ENCODE results near the gene AGAP1.

AGAP1 gene

DNA sequence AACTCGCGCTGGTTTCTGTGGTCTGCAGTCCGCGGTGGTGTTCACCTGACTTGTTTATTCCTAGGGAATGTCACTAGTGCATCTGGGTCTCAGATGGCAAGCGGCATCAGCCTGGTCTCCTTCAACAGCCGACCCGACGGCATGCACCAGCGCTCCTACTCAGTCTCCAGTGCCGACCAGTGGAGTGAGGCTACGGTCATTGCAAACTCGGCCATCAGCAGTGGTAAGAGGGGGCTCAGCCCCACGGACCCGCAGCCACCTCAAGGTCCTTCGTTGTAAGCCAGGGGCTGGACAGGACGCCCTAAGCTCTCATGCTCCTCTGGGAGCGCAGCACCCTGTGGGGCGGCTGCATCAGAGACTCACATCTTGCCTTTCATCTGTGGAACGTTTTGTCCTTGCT, 436.9 kb downstream of the AGAP1 start:
- DNase-seq (ENCODE audit: low read depth), result no peak
- no peak overlapping the region for H3K4me3 ChIP-seq (ENCODE audit: low read depth, low read length)
- TF ChIP-seq, protein P1, sequence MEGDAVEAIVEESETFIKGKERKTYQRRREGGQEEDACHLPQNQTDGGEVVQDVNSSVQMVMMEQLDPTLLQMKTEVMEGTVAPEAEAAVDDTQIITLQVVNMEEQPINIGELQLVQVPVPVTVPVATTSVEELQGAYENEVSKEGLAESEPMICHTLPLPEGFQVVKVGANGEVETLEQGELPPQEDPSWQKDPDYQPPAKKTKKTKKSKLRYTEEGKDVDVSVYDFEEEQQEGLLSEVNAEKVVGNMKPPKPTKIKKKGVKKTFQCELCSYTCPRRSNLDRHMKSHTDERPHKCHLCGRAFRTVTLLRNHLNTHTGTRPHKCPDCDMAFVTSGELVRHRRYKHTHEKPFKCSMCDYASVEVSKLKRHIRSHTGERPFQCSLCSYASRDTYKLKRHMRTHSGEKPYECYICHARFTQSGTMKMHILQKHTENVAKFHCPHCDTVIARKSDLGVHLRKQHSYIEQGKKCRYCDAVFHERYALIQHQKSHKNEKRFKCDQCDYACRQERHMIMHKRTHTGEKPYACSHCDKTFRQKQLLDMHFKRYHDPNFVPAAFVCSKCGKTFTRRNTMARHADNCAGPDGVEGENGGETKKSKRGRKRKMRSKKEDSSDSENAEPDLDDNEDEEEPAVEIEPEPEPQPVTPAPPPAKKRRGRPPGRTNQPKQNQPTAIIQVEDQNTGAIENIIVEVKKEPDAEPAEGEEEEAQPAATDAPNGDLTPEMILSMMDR (IDR thresholded peaks at IDR 0.05; ENCODE audit: low read depth, low read length, missing control alignments), result no peak

DNA sequence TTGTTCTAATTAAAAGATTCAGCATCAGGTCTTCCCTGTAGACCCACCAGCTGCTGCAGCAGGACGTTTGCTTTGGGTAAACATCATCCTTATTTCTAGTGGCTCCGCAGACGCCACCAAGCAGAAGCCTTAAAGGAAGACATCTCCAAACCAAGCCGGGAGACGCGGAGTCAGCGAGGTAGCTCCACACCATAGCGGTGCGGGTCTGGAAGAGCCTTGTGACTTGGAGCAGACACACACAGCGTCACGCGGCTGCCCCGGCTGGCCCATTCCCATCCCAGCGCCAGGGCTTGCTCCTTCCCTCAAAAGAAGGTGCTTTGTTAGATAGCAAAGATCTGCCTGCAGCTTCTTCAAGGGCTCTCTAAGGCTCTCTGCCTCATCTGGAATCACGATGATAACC, 437.8 kb downstream of the AGAP1 start:
- TF ChIP-seq, protein P1 (IDR thresholded peaks at IDR 0.05; ENCODE audit: low read depth, low read length, missing control alignments), result no peak
- H3K4me3 ChIP-seq (ENCODE audit: low read depth, low read length), result no peak overlapping the region
- DNase-seq (ENCODE audit: low read depth), result no peak

DNA sequence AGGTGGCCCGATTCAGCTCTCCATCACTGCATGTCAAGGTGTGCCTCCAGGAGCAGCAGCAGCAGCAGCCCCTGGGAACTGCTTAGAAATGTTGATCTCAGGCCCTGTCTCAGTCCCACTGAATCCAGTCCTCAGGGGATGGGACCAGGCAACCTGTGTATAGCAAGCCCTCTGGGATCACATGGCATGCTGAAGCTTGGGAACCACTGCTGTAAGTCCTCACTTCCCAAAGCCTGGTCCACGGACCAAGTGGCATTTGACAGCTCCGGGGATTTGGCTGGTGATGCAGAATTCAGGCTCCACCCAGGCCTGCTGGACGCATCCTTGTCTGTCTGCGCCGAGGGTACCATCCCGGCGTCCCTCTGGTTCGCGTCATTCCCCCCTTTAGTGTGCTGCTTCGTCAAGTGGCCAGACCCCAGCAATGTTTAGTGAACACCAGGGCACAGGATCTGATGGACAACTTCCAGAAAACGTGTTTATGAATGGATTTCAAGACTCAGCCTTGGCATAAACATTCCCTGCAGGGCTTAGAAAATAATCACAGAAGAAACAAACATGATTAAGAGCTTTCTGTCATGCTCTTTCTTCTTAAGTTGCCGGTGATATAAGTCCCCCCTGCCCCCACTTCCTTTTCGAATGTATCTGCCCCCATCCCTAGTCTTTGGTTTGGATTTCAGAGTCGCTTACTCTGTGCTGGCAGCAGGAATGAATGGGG, 440.4 kb downstream of the AGAP1 start:
- no peak for DNase-seq (ENCODE audit: low read depth)
- H3K4me3 ChIP-seq (ENCODE audit: low read depth, low read length), result no peak overlapping the region
- TF ChIP-seq, protein P1 (IDR thresholded peaks at IDR 0.05; ENCODE audit: low read depth, low read length, missing control alignments), result no peak

DNA sequence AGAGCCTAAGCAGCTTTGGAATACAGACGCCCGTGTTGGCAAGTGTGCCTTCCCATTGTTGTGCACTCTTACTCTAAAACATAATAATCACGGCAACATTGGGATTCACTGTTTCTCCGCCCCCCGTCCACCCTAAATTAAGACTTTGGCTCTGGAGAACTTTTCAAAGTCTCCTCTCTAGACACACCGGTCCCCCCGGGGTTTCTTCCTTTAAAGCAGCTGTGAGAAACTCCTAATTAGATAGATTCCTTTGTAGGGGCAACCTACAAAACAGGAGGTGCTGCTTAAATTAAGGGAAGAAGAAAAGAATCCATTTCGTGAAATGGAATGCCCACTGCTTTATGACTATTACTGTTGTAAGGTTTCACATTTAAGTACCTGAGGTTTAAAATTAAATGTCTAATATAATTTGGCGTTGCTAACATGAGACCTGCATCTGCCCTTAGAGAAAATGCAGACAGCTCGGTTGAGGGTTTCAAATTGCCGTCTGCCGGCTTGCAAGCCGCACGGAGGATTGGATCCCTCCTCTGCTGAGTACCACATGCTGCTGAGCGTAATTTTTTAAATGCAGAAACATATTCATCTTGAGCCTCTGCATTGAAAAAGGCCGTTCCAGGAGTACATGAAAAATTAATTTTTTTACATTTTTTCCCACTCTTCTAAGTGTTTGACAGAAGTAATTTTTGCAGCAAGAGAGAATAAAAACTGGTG, 441.1 kb downstream of the AGAP1 start:
- TF ChIP-seq, protein P1 (IDR thresholded peaks at IDR 0.05; ENCODE audit: low read depth, low read length, missing control alignments), result no peak
- no peak overlapping the region for H3K4me3 ChIP-seq (ENCODE audit: low read depth, low read length)
- no peak for DNase-seq (ENCODE audit: low read depth)

DNA sequence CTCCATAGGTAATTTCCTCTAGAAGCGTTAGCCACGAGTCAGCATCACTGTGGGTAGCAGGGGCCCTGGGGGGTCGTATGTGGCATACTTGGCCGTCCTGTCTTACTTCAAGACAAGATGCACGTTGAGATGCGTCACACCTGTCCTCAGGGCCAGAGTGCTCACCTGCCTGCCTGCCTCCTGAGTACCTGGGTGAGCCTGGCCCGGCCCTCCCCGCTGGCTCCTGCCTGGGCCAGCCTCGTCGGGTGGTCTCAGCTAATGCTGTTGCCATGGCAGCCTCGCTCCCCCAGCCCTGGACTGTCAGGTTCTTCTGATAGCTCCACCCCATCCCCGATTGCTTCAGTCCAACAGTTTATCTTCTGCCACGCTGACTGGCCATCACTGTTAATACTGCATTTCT, 441.9 kb downstream of the AGAP1 start:
- DNase-seq (ENCODE audit: low read depth), result no peak
- no peak overlapping the region for H3K4me3 ChIP-seq (ENCODE audit: low read depth, low read length)
- TF ChIP-seq, protein P1 (IDR thresholded peaks at IDR 0.05; ENCODE audit: low read depth, low read length, missing control alignments), result no peak

DNA sequence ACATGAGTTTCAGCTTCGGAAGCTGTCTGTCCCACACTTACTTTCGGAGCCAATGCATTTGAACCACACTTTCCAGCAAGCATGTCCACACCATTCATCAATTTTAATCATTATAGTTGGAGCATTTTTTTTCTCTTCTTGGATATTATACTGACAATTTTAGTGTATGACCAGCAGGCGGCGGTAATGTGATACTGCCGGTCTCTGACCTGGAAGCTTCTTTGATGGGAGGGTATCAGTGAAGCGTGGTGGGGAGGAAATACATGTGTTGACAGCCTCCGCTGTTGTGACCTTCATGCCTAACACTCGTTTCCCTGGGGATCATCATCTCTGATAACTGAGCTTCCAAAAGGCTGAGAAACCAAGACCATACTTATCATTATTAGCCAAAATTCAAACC, 442.6 kb downstream of the AGAP1 start:
- no peak overlapping the region for H3K4me3 ChIP-seq (ENCODE audit: low read depth, low read length)
- TF ChIP-seq, protein P1 (IDR thresholded peaks at IDR 0.05; ENCODE audit: low read depth, low read length, missing control alignments), result peak; percentile 47
- no peak for DNase-seq (ENCODE audit: low read depth)

All from GM12864 (cell line).